Mucosa of descending colon (tissue), 3 donors: Measurements from ENCODE around the gene KCNK15. TPM values are rescaled to one million over a fixed set of nuclear protein-coding genes. Genes with fewer than 3 reads are reported as not detected.

Experiments
- ATAC-seq: fragments of 200-7000 bp; cut with Tn5 transposase; one replicate; pipeline ENCODE4 v1.9.1; 2020; ENCODE audit warnings: mild to moderate bottlenecking, moderate library complexity
- DNase-seq, 3 donors: peaks; one replicate each; pipeline ENCODE4 v3.0.0-alpha.2; 2020
- H3K36me3 ChIP-seq: fragments of 200-600 bp; one replicate; pipeline ENCODE4 v1.8.0; 2021; ENCODE audit warnings: low read depth, mild to moderate bottlenecking
- H3K4me1 ChIP-seq: fragments of 200-600 bp; one replicate; pipeline ENCODE4 v1.8.0; 2021; ENCODE audit warnings: low read depth, mild to moderate bottlenecking
- H3K4me3 ChIP-seq: fragments of 200-600 bp; one replicate; pipeline ENCODE4 v1.8.0; 2021; ENCODE audit warnings: mild to moderate bottlenecking
- H3K9me3 ChIP-seq: fragments of 200-600 bp; one replicate; pipeline ENCODE4 v1.8.0; 2021; ENCODE audit warnings: mild to moderate bottlenecking
- intact Hi-C, 2 donors: fragments of 100-400 bp; cut with DNase I in 1 of 2; cut with micrococcal nuclease in 1 of 2; formaldehyde crosslinking; loops; one replicate each; pipeline versions ENCODE4 v1.11.0 to v1.11.1; 2022; cut with DNase I, micrococcal nuclease
- total RNA-seq, 3 donors: library from RNA; stranded (reverse); fragmentation: NEBNext Ultra II Directional in 2 of 3; extraction: Animal tissue kit (Norgen Biotek cat#: 25700) in 2 of 3; gene quantifications; one replicate each; pipeline versions ENCODE4 v1.2.1 to v1.2.4, GENCODE V29; 2021 to 2023
- TF ChIP-seq, protein P1 (sequence below): fragments of 200-600 bp; IDR thresholded peaks from one replicate; pipeline ENCODE4 v1.8.0; 2022; ENCODE audit warnings: antibody characterized with exemption, mild to moderate bottlenecking
- donor health status: DM: no; HTN: no; CAD: no; lungs with moderate emphysema.
- donor health status: DM: no; HTN: no; CAD: no.
- donor health status: DM: no; HTN: yes; CAD: no.

KCNK15 gene
- total RNA-seq, 3 donors from 2014 or later: 0.17 to 0.44 (median 0.43) TPM

DNA sequence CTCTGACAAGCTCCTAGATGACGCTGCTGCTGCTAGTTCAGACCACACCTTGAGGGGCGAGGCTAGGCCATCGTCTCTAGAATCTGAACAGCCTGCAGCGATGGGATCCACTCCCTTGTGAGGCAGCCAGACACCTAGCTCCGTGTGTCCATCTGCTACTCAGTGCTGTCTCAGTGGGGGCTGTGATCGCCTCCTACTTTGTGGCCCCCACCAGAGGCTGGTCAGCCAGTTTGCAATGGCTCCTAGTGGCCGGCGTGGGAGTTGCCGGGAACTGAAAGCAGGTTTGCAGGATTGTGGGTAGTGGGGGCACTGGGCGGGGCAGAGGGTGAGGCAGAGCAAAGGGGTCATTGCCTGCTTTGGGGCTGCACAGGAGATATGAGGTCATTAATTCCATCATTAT lies 27.7 kb upstream of the KCNK15 start:
- DNase-seq (no peak), ATAC-seq (no peak)
- H3K36me3 ChIP-seq: no peaks in the 10 kb centered on the region
- TF ChIP-seq, protein P1, sequence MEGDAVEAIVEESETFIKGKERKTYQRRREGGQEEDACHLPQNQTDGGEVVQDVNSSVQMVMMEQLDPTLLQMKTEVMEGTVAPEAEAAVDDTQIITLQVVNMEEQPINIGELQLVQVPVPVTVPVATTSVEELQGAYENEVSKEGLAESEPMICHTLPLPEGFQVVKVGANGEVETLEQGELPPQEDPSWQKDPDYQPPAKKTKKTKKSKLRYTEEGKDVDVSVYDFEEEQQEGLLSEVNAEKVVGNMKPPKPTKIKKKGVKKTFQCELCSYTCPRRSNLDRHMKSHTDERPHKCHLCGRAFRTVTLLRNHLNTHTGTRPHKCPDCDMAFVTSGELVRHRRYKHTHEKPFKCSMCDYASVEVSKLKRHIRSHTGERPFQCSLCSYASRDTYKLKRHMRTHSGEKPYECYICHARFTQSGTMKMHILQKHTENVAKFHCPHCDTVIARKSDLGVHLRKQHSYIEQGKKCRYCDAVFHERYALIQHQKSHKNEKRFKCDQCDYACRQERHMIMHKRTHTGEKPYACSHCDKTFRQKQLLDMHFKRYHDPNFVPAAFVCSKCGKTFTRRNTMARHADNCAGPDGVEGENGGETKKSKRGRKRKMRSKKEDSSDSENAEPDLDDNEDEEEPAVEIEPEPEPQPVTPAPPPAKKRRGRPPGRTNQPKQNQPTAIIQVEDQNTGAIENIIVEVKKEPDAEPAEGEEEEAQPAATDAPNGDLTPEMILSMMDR: no peak
- H3K4me1 ChIP-seq: peaks cover 13% of the 10 kb centered on the region
- H3K4me3 ChIP-seq: no peak overlapping the region
- H3K9me3 ChIP-seq: no peaks in the 10 kb centered on the region
- intact Hi-C loops: no loop called here

DNA sequence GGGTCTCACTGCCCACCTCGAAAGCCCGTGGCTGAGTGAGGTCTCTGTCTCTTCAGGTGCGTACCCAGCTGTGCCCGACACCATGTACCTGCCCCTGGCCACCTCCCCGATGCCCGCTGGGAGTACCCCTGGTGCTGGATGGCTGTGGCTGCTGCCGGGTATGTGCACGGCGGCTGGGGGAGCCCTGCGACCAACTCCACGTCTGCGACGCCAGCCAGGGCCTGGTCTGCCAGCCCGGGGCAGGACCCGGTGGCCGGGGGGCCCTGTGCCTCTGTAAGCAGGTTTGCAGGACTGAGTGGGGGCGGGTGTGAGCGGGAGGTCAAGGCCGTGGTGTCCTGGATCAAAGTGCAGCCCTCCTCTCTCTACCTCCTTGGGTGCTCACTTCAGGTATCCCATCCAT lies 25.8 kb upstream of the KCNK15 start:
- TF ChIP-seq, protein P1: no peak
- intact Hi-C loops: no loop called here
- DNase-seq (no peak), ATAC-seq (no peak)
- Histone ChIP-seq H3K4me3 (no peak overlapping the region), H3K4me1 (peaks cover 6% of the 10 kb centered on the region), H3K36me3 (no peaks in the 10 kb centered on the region), H3K9me3 (no peaks in the 10 kb centered on the region)

DNA sequence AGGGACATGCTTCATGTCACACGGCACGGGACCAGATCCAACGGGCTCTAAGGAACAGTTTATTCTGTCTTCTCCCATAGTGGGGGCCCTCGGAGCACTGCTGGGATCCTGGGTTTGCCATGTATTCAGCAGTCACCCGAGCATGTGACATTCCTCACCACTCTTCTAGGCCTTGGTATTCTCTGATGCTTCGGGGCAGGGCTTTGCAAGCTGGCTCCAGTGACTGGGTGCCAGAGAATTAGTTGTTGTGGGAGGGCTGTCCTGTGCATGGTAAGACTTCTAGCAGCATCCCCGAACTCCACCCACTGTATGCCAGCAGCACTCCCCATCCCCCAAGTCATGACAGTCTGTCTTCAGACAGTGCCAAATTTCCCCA lies 25.1 kb upstream of the KCNK15 start:
- no peaks in the 10 kb centered on the region for H3K4me1 ChIP-seq
- no peak overlapping the region for H3K4me3 ChIP-seq
- TF ChIP-seq, protein P1: no peak
- no peaks in the 10 kb centered on the region for H3K36me3 ChIP-seq
- no peaks in the 10 kb centered on the region for H3K9me3 ChIP-seq
- no peak for DNase-seq
- intact Hi-C loops: no loop called here
- no peak for ATAC-seq

DNA sequence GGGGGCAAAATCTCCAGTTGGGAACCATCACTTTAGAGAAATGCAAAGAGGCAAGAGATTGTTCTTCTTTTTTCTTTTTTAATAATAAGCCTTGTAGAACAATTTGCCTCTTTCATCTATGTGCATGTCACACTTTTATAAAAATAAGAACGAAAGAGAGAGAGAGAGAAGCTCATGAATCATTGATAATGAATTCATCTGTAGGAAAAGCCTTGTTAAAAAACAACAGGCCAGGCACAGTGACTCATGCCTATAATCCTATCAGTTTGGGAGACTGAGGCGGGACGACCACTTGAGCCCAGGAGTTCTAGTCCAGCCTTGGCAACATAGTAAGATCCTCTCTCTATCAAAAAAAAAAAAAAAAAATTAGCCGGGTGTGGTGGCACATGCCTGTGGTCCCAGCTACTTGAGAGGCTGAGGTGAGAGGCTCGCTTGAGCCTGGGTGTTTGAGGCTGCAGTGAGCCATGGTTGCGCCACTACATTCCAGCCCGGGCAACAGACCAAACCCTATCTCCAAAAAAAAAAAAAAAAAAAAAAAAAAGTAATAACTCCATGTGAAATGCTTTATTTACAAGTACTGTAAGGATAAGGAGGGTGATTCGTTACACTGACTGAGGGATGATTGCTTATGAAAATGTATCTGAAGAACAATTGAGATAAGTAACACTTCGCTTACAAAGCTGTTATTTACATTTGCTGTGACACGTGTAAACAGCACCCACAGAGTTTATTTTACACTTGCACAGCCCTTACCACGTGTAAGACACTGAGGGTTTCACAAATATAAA lies 24.5 kb upstream of the KCNK15 start:
- no peaks in the 10 kb centered on the region for H3K9me3 ChIP-seq
- no peaks in the 10 kb centered on the region for H3K36me3 ChIP-seq
- TF ChIP-seq, protein P1: no peak
- DNase-seq (no peak), ATAC-seq (peak; percentile 30)
- no peaks in the 10 kb centered on the region for H3K4me1 ChIP-seq
- no peak overlapping the region for H3K4me3 ChIP-seq
- intact Hi-C loops: no loop called here

DNA sequence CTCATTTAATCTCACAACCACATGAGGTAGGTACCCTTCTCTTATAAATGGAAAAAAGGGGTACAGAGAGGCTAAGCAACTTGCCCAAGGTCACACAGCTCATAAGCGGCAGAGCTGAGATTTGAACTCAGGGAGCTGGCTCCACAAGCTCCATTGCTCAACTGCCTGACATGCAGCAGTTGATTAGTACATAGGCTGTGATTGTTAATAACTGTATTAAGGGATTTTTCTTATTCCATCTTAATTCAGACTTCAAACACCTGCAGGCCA lies 23.9 kb upstream of the KCNK15 start:
- H3K36me3 ChIP-seq: no peaks in the 10 kb centered on the region
- DNase-seq (no peak), ATAC-seq (no peak)
- H3K9me3 ChIP-seq: no peaks in the 10 kb centered on the region
- H3K4me3 ChIP-seq: no peak overlapping the region
- intact Hi-C loops: no loop called here
- TF ChIP-seq, protein P1: no peak
- H3K4me1 ChIP-seq: no peaks in the 10 kb centered on the region

- H3K36me3 ChIP-seq: no peaks in the 10 kb centered on the region
- H3K4me1 ChIP-seq: no peaks in the 10 kb centered on the region
- ATAC-seq (no peak), DNase-seq (no peak)
- no peaks in the 10 kb centered on the region for H3K9me3 ChIP-seq
- TF ChIP-seq, protein P1: no peak
- intact Hi-C loops: no loop called here
- H3K4me3 ChIP-seq: no peak overlapping the region
Observed at GRCh38 chr20:44722990-44723389, 22.7 kb upstream of the KCNK15 start.
